ENCODE results near the gene MMP10.

The MMP10 gene

DNA sequence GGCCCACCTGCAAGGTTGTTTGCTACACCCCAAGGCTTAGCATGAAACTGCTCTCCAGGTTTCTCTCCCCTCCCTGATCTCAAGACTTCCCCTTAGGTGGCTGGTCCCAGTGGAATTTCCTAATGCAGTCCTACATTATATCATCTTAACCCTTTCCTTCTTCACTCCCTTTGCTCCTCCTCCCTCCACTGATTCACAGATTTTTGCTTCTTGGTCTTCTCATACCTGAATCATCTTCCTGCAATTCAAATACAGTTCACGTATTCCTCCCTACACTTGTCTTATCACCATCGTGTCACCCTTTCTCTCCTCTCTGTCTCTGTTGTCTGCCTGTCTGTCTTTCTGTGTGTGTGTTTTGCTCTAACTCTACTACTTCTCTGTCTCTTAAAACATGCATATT lies 17.0 kb downstream of the MMP10 start:
- Histone ChIP-seq H3K18ac (ENCODE audit: low read depth in 1 of 2, low read length in 2 of 2) (peak overlapping the region in 1 of 2 experiments; percentile 28), H3K27ac (ENCODE audit: low read length, poor library complexity, severe bottlenecking) (no peak overlapping the region), H2BK5ac (ENCODE audit: low read depth, low read length, poor library complexity, severe bottlenecking) (no peak overlapping the region), H2BK12ac (ENCODE audit: low read length in 2 of 2) (peak overlapping the region in 1 of 2 experiments; percentile 34), H3K36me3 (ENCODE audit: control insufficient read depth in 1 of 2, insufficient read depth in 2 of 2, low read depth in 1 of 2, low read length in 2 of 2) (no peaks in the 10 kb centered on the region), H3K4me3 (ENCODE audit: insufficient read depth in 1 of 2, low read depth in 1 of 2, low read length in 2 of 2) (no peak overlapping the region), H3K27me3 (ENCODE audit: control insufficient read depth in 1 of 2, insufficient read depth in 1 of 2, low read length in 2 of 2) (no peaks in the 10 kb centered on the region), H3K4ac (ENCODE audit: low read depth in 1 of 2, low read length in 2 of 2) (no peak overlapping the region), H3K23ac (ENCODE audit: low read length in 2 of 2) (no peak overlapping the region), H4K91ac (ENCODE audit: low read length) (no peak overlapping the region), H2BK120ac (ENCODE audit: low read depth, low read length) (no peak overlapping the region), H2AK5ac (ENCODE audit: low read length, severe bottlenecking) (peak overlapping the region; percentile 8), H4K8ac (ENCODE audit: low read length) (no peak overlapping the region), H2BK15ac (ENCODE audit: low read depth, poor library complexity, severe bottlenecking) (no peak overlapping the region), H3K79me1 (replicated peaks; ENCODE audit: low read length, poor library complexity, severe bottlenecking) (no peaks in the 10 kb centered on the region), H3K9me3 (ENCODE audit: control insufficient read depth, low read length) (no peaks in the 10 kb centered on the region), H3K14ac (ENCODE audit: low read length in 2 of 2) (no peak overlapping the region), H3K4me1 (ENCODE audit: control insufficient read depth, insufficient read depth, low read depth, low read length) (peaks cover 5% of the 10 kb centered on the region), H3K4me2 (ENCODE audit: low read length, poor library complexity, severe bottlenecking) (no peak overlapping the region), H2AFZ (ENCODE audit: low read depth, low read length) (no peak overlapping the region), H3K9ac (ENCODE audit: low read length) (no peak overlapping the region)
- 40% methylated on average over 2 of the region's 2 CpGs for WGBS
- DNase-seq: no peak

DNA sequence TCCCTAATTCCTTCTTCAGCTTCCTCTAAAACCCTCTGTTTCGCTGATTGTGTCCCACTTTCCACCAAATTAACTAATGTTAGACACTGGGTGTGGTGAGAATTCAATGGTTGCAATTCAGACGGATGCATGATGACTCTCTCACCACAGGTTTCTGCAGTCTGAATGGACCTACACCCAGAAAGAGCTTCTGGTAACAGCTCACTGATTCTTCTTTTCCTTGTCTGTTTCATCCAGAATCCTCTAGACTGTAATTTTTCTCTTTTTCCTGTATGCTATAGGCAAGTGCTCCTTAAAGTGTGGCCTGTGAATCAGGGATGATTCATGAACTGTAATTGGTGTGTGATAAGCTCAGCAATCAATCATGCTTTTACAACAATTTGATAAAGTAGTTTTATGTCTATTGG lies 18.1 kb downstream of the MMP10 start:
- peaks cover 6% of the 10 kb centered on the region for H3K4me1 ChIP-seq (ENCODE audit: control insufficient read depth, insufficient read depth, low read depth, low read length)
- H3K9ac ChIP-seq (ENCODE audit: low read length): peak overlapping the region; percentile 5
- H3K9me3 ChIP-seq (ENCODE audit: control insufficient read depth, low read length): no peaks in the 10 kb centered on the region
- no peaks in the 10 kb centered on the region for H3K79me1 ChIP-seq (replicated peaks; ENCODE audit: low read length, poor library complexity, severe bottlenecking)
- H3K27ac ChIP-seq (ENCODE audit: low read length, poor library complexity, severe bottlenecking): peak overlapping the region; percentile 89
- peak; percentile 57 for DNase-seq
- no peak overlapping the region for H4K91ac ChIP-seq (ENCODE audit: low read length)
- no peak overlapping the region for H3K4me2 ChIP-seq (ENCODE audit: low read length, poor library complexity, severe bottlenecking)
- H3K4me3 ChIP-seq (ENCODE audit: insufficient read depth in 1 of 2, low read depth in 1 of 2, low read length in 2 of 2): no peak overlapping the region
- no peak overlapping the region for H2BK15ac ChIP-seq (ENCODE audit: low read depth, poor library complexity, severe bottlenecking)
- no peak overlapping the region for H2BK5ac ChIP-seq (ENCODE audit: low read depth, low read length, poor library complexity, severe bottlenecking)
- H2BK12ac ChIP-seq (ENCODE audit: low read length in 2 of 2): no peak overlapping the region
- no peak overlapping the region for H2BK120ac ChIP-seq (ENCODE audit: low read depth, low read length)
- no peak overlapping the region for H2AFZ ChIP-seq (ENCODE audit: low read depth, low read length)
- H2AK5ac ChIP-seq (ENCODE audit: low read length, severe bottlenecking): no peak overlapping the region
- no peak overlapping the region for H3K23ac ChIP-seq (ENCODE audit: low read length in 2 of 2)
- H3K4ac ChIP-seq (ENCODE audit: low read depth in 1 of 2, low read length in 2 of 2): peak overlapping the region in 1 of 2 experiments; percentile 86
- H3K18ac ChIP-seq (ENCODE audit: low read depth in 1 of 2, low read length in 2 of 2): no peak overlapping the region
- no CpG with 5 or more reads among the region's 2 CpGs for WGBS
- H3K27me3 ChIP-seq (ENCODE audit: control insufficient read depth in 1 of 2, insufficient read depth in 1 of 2, low read length in 2 of 2): no peaks in the 10 kb centered on the region
- H3K14ac ChIP-seq (ENCODE audit: low read length in 2 of 2): no peak overlapping the region
- no peak overlapping the region for H4K8ac ChIP-seq (ENCODE audit: low read length)
- H3K36me3 ChIP-seq (ENCODE audit: control insufficient read depth in 1 of 2, insufficient read depth in 2 of 2, low read depth in 1 of 2, low read length in 2 of 2): no peaks in the 10 kb centered on the region

DNA sequence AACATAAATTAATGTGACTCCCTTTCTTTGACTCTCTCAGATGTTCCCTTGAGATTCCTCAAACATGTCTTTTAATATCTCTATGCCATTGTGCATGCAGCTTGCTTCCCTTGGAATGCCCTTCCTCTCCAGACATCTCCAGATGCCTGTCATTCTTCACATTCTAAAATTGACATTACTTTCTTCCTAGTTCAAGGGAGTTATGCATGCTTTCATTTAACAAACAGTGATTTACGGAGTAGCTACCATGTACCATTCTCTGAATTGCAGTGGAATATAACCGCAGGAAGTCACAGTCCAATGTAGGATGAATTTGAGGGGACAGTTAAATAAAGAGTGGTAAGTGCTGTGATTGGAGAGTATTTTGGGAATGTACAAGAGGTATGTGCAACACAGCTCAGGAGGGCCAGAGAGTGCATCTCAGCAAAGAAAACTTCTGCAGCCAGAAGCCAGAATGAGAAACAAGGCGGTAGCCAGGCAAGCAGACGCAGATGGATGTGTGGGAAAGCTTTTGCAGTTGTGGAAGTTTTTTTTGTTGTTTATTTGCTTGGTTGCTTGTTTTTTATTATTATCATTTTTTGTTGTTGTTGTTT lies 18.7 kb downstream of the MMP10 start:
- H3K23ac ChIP-seq (ENCODE audit: low read length in 2 of 2): no peak overlapping the region
- H3K4me3 ChIP-seq (ENCODE audit: insufficient read depth in 1 of 2, low read depth in 1 of 2, low read length in 2 of 2): no peak overlapping the region
- H2BK15ac ChIP-seq (ENCODE audit: low read depth, poor library complexity, severe bottlenecking): no peak overlapping the region
- no peak overlapping the region for H2BK5ac ChIP-seq (ENCODE audit: low read depth, low read length, poor library complexity, severe bottlenecking)
- no peak overlapping the region for H3K18ac ChIP-seq (ENCODE audit: low read depth in 1 of 2, low read length in 2 of 2)
- no peak overlapping the region for H3K4ac ChIP-seq (ENCODE audit: low read depth in 1 of 2, low read length in 2 of 2)
- H3K27ac ChIP-seq (ENCODE audit: low read length, poor library complexity, severe bottlenecking): peak overlapping the region; percentile 89
- H2AFZ ChIP-seq (ENCODE audit: low read depth, low read length): no peak overlapping the region
- H3K4me1 ChIP-seq (ENCODE audit: control insufficient read depth, insufficient read depth, low read depth, low read length): peaks cover 6% of the 10 kb centered on the region
- H2BK120ac ChIP-seq (ENCODE audit: low read depth, low read length): no peak overlapping the region
- H3K36me3 ChIP-seq (ENCODE audit: control insufficient read depth in 1 of 2, insufficient read depth in 2 of 2, low read depth in 1 of 2, low read length in 2 of 2): no peaks in the 10 kb centered on the region
- no peak overlapping the region for H4K91ac ChIP-seq (ENCODE audit: low read length)
- no peak overlapping the region for H3K14ac ChIP-seq (ENCODE audit: low read length in 2 of 2)
- peak overlapping the region; percentile 31 for H3K4me2 ChIP-seq (ENCODE audit: low read length, poor library complexity, severe bottlenecking)
- 19% methylated on average over 4 of the region's 4 CpGs for WGBS
- H3K9me3 ChIP-seq (ENCODE audit: control insufficient read depth, low read length): no peaks in the 10 kb centered on the region
- H3K79me1 ChIP-seq (replicated peaks; ENCODE audit: low read length, poor library complexity, severe bottlenecking): no peaks in the 10 kb centered on the region
- peak; percentile 50 for DNase-seq
- H2BK12ac ChIP-seq (ENCODE audit: low read length in 2 of 2): no peak overlapping the region
- no peaks in the 10 kb centered on the region for H3K27me3 ChIP-seq (ENCODE audit: control insufficient read depth in 1 of 2, insufficient read depth in 1 of 2, low read length in 2 of 2)
- H3K9ac ChIP-seq (ENCODE audit: low read length): peak overlapping the region; percentile 5
- H2AK5ac ChIP-seq (ENCODE audit: low read length, severe bottlenecking): no peak overlapping the region
- H4K8ac ChIP-seq (ENCODE audit: low read length): no peak overlapping the region

DNA sequence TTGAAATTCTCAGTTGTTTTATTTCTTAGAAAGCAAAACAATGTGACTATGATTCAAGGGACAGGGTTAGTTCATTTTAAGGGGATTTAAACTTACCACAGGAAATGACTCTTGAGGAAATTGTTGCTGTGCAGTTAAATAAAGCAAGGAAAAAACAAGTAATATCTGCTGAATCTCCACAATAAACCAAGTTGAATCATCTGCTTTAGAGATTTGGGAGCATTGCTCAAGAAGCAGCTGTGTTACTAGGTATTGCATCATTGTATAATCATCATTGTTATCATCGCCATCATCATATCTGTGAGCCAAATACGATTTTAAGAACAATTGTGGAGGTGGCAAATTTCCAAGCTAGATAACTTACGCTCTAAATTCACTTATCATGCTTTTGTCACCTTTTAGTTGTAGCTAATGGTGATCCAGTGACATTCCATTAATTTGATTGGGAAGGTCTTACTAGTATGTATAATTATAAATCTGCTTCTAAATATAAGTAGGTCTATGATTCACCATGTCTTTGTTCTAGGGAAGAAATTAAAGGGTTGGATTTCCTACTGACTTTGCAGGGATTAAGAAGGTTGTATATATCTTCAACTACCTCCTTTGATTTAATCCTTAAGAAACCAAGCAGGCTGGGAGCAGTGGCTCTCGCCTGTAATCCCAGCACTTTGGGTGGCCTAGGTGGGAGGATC lies 19.9 kb downstream of the MMP10 start:
- Histone ChIP-seq H2AK5ac (ENCODE audit: low read length, severe bottlenecking) (no peak overlapping the region), H3K4me3 (ENCODE audit: insufficient read depth in 1 of 2, low read depth in 1 of 2, low read length in 2 of 2) (no peak overlapping the region), H2AFZ (ENCODE audit: low read depth, low read length) (no peak overlapping the region), H3K9ac (ENCODE audit: low read length) (peak overlapping the region; percentile 77), H3K23ac (ENCODE audit: low read length in 2 of 2) (no peak overlapping the region), H2BK12ac (ENCODE audit: low read length in 2 of 2) (peak overlapping the region in 1 of 2 experiments; percentile 78), H3K9me3 (ENCODE audit: control insufficient read depth, low read length) (no peaks in the 10 kb centered on the region), H3K4me2 (ENCODE audit: low read length, poor library complexity, severe bottlenecking) (no peak overlapping the region), H3K79me1 (replicated peaks; ENCODE audit: low read length, poor library complexity, severe bottlenecking) (no peaks in the 10 kb centered on the region), H3K18ac (ENCODE audit: low read depth in 1 of 2, low read length in 2 of 2) (no peak overlapping the region), H3K36me3 (ENCODE audit: control insufficient read depth in 1 of 2, insufficient read depth in 2 of 2, low read depth in 1 of 2, low read length in 2 of 2) (no peaks in the 10 kb centered on the region), H3K27ac (ENCODE audit: low read length, poor library complexity, severe bottlenecking) (peak overlapping the region; percentile 42), H2BK15ac (ENCODE audit: low read depth, poor library complexity, severe bottlenecking) (no peak overlapping the region), H3K27me3 (ENCODE audit: control insufficient read depth in 1 of 2, insufficient read depth in 1 of 2, low read length in 2 of 2) (no peaks in the 10 kb centered on the region), H3K14ac (ENCODE audit: low read length in 2 of 2) (no peak overlapping the region), H2BK120ac (ENCODE audit: low read depth, low read length) (no peak overlapping the region), H2BK5ac (ENCODE audit: low read depth, low read length, poor library complexity, severe bottlenecking) (peak overlapping the region; percentile 68), H4K91ac (ENCODE audit: low read length) (no peak overlapping the region), H3K4me1 (ENCODE audit: control insufficient read depth, insufficient read depth, low read depth, low read length) (peaks cover 6% of the 10 kb centered on the region), H4K8ac (ENCODE audit: low read length) (no peak overlapping the region), H3K4ac (ENCODE audit: low read depth in 1 of 2, low read length in 2 of 2) (no peak overlapping the region)
- no CpG with 5 or more reads among the region's 4 CpGs for WGBS
- DNase-seq: peak; percentile 97
